Esophagus muscularis mucosa (tissue), 4 donors: Measurements from ENCODE around the gene TMEM205. TPM values are rescaled to one million over a fixed set of nuclear protein-coding genes. Genes with fewer than 3 reads are reported as not detected.

Experiments
- DNase-seq: peaks from one replicate; pipeline ENCODE4 v3.0.0-alpha.2; 2017; ENCODE audit errors: extremely low spot score
- H3K27ac ChIP-seq, 4 donors: fragments of 200-600 bp; sonication (generic); replicated peaks in 1 of 4; 1 replicate in 3 of 4; 2 replicates in 1 of 4; pipeline ENCODE4 v1.5.1; 2016 to 2019; ENCODE audit warnings: mild to moderate bottlenecking in 1 of 4
- H3K27me3 ChIP-seq, 4 donors: fragments of 200-600 bp; sonication (generic); one replicate each; pipeline versions ENCODE4 v1.5.1 to v1.6.0; 2016 to 2019
- H3K36me3 ChIP-seq, 4 donors: fragments of 200-600 bp; sonication (generic); one replicate each; pipeline ENCODE4 v1.5.1; 2016 to 2019
- H3K4me1 ChIP-seq, 4 donors: fragments of 200-600 bp; sonication (generic); one replicate each; pipeline ENCODE4 v1.5.1; 2016 to 2019
- H3K4me3 ChIP-seq, 4 donors: fragments of 200-600 bp; sonication (generic); 1 replicate in 2 of 4; 2 replicates in 2 of 4; pipeline ENCODE4 v1.5.1; 2016 to 2019; ENCODE audit warnings: mild to moderate bottlenecking in 4 of 4, moderate library complexity in 1 of 4
- H3K9me3 ChIP-seq, 4 donors: fragments of 200-600 bp; sonication (generic); 1 replicate in 3 of 4; 2 replicates in 1 of 4; pipeline ENCODE4 v1.5.1; 2016 to 2019
- CTCF ChIP-seq, 3 experiments: fragments of 200-600 bp in 2 of 3; fragments of 450-650 bp in 1 of 3; sonication (generic) in 2 of 3; IDR thresholded peaks; one replicate each; pipeline ENCODE4 v1.5.1; 2017 to 2019; ENCODE audit warnings: antibody characterized with exemption in 3 of 3, mild to moderate bottlenecking in 2 of 3, moderate library complexity in 1 of 3
- EP300 ChIP-seq: sonication (generic); formaldehyde crosslinking; IDR thresholded peaks from one replicate; pipeline ENCODE4 v1.6.1; 2017; ENCODE audit warnings: antibody characterized with exemption
- POLR2A ChIP-seq: fragments of 450-650 bp; IDR thresholded peaks from one replicate; pipeline ENCODE4 v1.6.1; 2017; ENCODE audit warnings: antibody characterized with exemption, moderate library complexity, mild to moderate bottlenecking, low read depth
- POLR2AphosphoS5 ChIP-seq, 2 donors: sonication (generic); formaldehyde crosslinking; IDR thresholded peaks; one replicate each; pipeline ENCODE4 v1.6.1; 2017; ENCODE audit warnings: antibody characterized with exemption in 2 of 2
- WGBS: methylation state at CpG from one replicate; pipeline ENCODE4 v1.1.5; 2018; 5-methylcytosine and 5-hydroxymethylcytosine counted together
- intact Hi-C: fragments of 100-400 bp; cut with DNase I; formaldehyde crosslinking; loops from one replicate; pipeline ENCODE4 v1.15.1; 2023
- total RNA-seq, 4 donors: library from RNA; depleted of rRNA; stranded (reverse); fragments of >200 nt; gene quantifications; one replicate each; pipeline versions ENCODE4 v1.1.0 to v1.2.1, GENCODE V29; 2016

TMEM205 gene
- total RNA-seq, 4 donors from 2014 or later: 197 to 241 (median 206) TPM

- H3K27ac ChIP-seq: no peak overlapping the region
- peaks cover 12 to 18% (median 14%) of the 10 kb centered on the region in 4 donors for H3K4me1 ChIP-seq
- no peak for DNase-seq
- no peak overlapping the region for H3K4me3 ChIP-seq
- H3K9me3 ChIP-seq: no peaks in the 10 kb centered on the region
- TF ChIP-seq POLR2AphosphoS5 (IDR thresholded peaks at IDR 0.05): no peak
- TF ChIP-seq EP300: no peak
- no peak for TF ChIP-seq CTCF (IDR thresholded peaks at IDR 0.05)
- no peak for TF ChIP-seq POLR2A
- H3K27me3 ChIP-seq: no peaks in the 10 kb centered on the region
- intact Hi-C loops: no loop called here
- 88% methylated on average over 2 of the region's 2 CpGs for WGBS
- H3K36me3 ChIP-seq: peaks cover 0 to 23% (median 18%) of the 10 kb centered on the region in 4 donors
These were observed 24.7 kb upstream of the TMEM205 start for GRCh38 chr19:11370744-11371143.

GRCh38 chr19:11367528-11367927 is 21.5 kb upstream of the TMEM205 start:
- H3K4me3 ChIP-seq: no peak overlapping the region
- intact Hi-C loops: no loop called here
- no peaks in the 10 kb centered on the region for H3K9me3 ChIP-seq
- peaks cover 0 to 10% (median 0%) of the 10 kb centered on the region in 4 donors for H3K4me1 ChIP-seq
- no peak overlapping the region for H3K27ac ChIP-seq
- H3K27me3 ChIP-seq: no peaks in the 10 kb centered on the region
- DNase-seq: no peak
- TF ChIP-seq POLR2A (no peak), EP300 (no peak), CTCF (IDR thresholded peaks at IDR 0.05) (no peak)
- 92% methylated on average over 2 of the region's 2 CpGs for WGBS
- peaks cover 5 to 56% (median 42%) of the 10 kb centered on the region in 4 donors for H3K36me3 ChIP-seq

- H3K36me3 ChIP-seq: peaks cover 12 to 75% (median 61%) of the 10 kb centered on the region in 4 donors
- H3K4me3 ChIP-seq: no peak overlapping the region
- H3K27ac ChIP-seq: no peak overlapping the region
- no peaks in the 10 kb centered on the region for H3K27me3 ChIP-seq
- peaks cover 0 to 10% (median 0%) of the 10 kb centered on the region in 4 donors for H3K4me1 ChIP-seq
- no peak for TF ChIP-seq POLR2A
- TF ChIP-seq EP300: no peak
- no peak for TF ChIP-seq CTCF (IDR thresholded peaks at IDR 0.05)
- no peak for TF ChIP-seq POLR2AphosphoS5 (IDR thresholded peaks at IDR 0.05)
- intact Hi-C loops: no loop called here
- 64% methylated on average over 7 of the region's 7 CpGs for WGBS
- no peak for DNase-seq
- no peaks in the 10 kb centered on the region for H3K9me3 ChIP-seq
These were observed 19.6 kb upstream of the TMEM205 start for GRCh38 chr19:11365557-11366117.

GRCh38 chr19:11364935-11365334 is 18.9 kb upstream of the TMEM205 start:
- DNase-seq: no peak
- Histone ChIP-seq H3K36me3 (peaks cover 12 to 79% (median 65%) of the 10 kb centered on the region in 4 donors), H3K4me3 (no peak overlapping the region), H3K4me1 (peaks cover 0 to 10% (median 0%) of the 10 kb centered on the region in 4 donors), H3K27me3 (no peaks in the 10 kb centered on the region), H3K9me3 (no peaks in the 10 kb centered on the region), H3K27ac (no peak overlapping the region)
- intact Hi-C loops: no loop called here
- WGBS: 65% methylated on average over 5 of the region's 5 CpGs
- TF ChIP-seq EP300 (no peak), POLR2AphosphoS5 (IDR thresholded peaks at IDR 0.05) (no peak)

- WGBS: 93% methylated on average over 15 of the region's 28 CpGs
- DNase-seq: no peak
- intact Hi-C loops: no loop called here
- Histone ChIP-seq H3K4me3 (no peak overlapping the region), H3K36me3 (peaks cover 16 to 82% (median 66%) of the 10 kb centered on the region in 4 donors), H3K4me1 (peaks cover 0 to 10% (median 0%) of the 10 kb centered on the region in 4 donors), H3K9me3 (no peaks in the 10 kb centered on the region), H3K27ac (no peak overlapping the region), H3K27me3 (no peaks in the 10 kb centered on the region)
- TF ChIP-seq POLR2AphosphoS5 (IDR thresholded peaks at IDR 0.05) (no peak), EP300 (no peak), POLR2A (no peak), CTCF (IDR thresholded peaks at IDR 0.05) (no peak)
These were observed 18.3 kb upstream of the TMEM205 start for GRCh38 chr19:11364296-11364904.
